ENCODE data around the gene MSH2.

- TF ChIP-seq ZNF274 (IDR thresholded peaks at IDR 0.05; ENCODE audit: low read depth, low read length) (no peak), SUZ12 (IDR thresholded peaks at IDR 0.05; ENCODE audit: extremely low read depth, insufficient read depth, insufficient read length) (no peak), YY1 (IDR thresholded peaks at IDR 0.05; ENCODE audit: insufficient read depth, insufficient read length) (no peak)
These were observed 1.4 kb downstream of the MSH2 start for GRCh38 chr2:47404356-47404755.

Measured in NT2/D1 (cell line).